Measurements from ENCODE around the gene DNAH14. TPM values are rescaled to one million over a fixed set of nuclear protein-coding genes. Genes with fewer than 3 reads are reported as not detected.

Gene DNAH14
- total and polyA plus RNA-seq, 2 experiments from 2014 or later = 55.3 to 80.2 TPM

- Mint-ChIP-seq H3K9me3 (peaks cover 13% of the 10 kb centered on the region; the same call in 2 of the 3 replicates), H3K4me1 (no peaks in the 10 kb centered on the region), H3K36me3 (ENCODE audit: low read depth) (no peaks in the 10 kb centered on the region), H3K27me3 (ENCODE audit: insufficient read depth, low read depth, poor library complexity) (no peaks in the 10 kb centered on the region), H3K27ac (no peak overlapping the region), H3K4me3 (no peak overlapping the region)
- H3K4me3 ChIP-seq = no peak overlapping the region
- H3K27ac ChIP-seq (ENCODE audit: low read depth) = no peak overlapping the region
- H3K4me2 ChIP-seq = no peak overlapping the region
- H3K36me3 ChIP-seq (ENCODE audit: insufficient read depth) = no peaks in the 10 kb centered on the region
- DNase-seq (ENCODE audit: low spot score) = no peak
- no peaks in the 10 kb centered on the region; the same call in 1 of the 2 replicates for H3K9me2 ChIP-seq (ENCODE audit: insufficient read depth)
- no peaks in the 10 kb centered on the region for H3K4me1 ChIP-seq (ENCODE audit: insufficient read depth)
- H3K27me3 ChIP-seq (ENCODE audit: insufficient read depth) = no peaks in the 10 kb centered on the region
- TF ChIP-seq POLR2AphosphoS5 (IDR thresholded peaks at IDR 0.05; ENCODE audit: low read depth) (no peak), NANOG (IDR thresholded peaks at IDR 0.05; ENCODE audit: borderline replicate concordance) (no peak), EZH2 (IDR thresholded peaks at IDR 0.05; ENCODE audit: low read depth, unreplicated experiment) (no peak), ETS1 (IDR thresholded peaks at IDR 0.05) (no peak), STAT1 (IDR thresholded peaks at IDR 0.05; ENCODE audit: unreplicated experiment) (no peak), EZH2phosphoT487 (IDR thresholded peaks at IDR 0.05; ENCODE audit: unreplicated experiment) (no peak), REST (IDR thresholded peaks at IDR 0.05; ENCODE audit: unreplicated experiment) (no peak), JUNB (IDR thresholded peaks at IDR 0.05; ENCODE audit: unreplicated experiment) (no peak), ZNF462 (CRISPR knock-in tag; IDR thresholded peaks at IDR 0.05) (no peak), ZNF331 (CRISPR knock-in tag; IDR thresholded peaks at IDR 0.05; ENCODE audit: low read depth) (no peak), ZNF114 (CRISPR knock-in tag; IDR thresholded peaks at IDR 0.05) (no peak), CTCF (conservative IDR thresholded peaks at IDR 0.05; ENCODE audit: low read depth in 2 of 2) (no peak), CREB1 (CRISPR knock-in tag; IDR thresholded peaks at IDR 0.05; ENCODE audit: low read depth) (no peak)
- no peak overlapping the region for H2AFZ ChIP-seq
- H3K79me2 ChIP-seq (replicated peaks; ENCODE audit: insufficient read depth) = no peaks in the 10 kb centered on the region
- no peak for ATAC-seq
- H4K20me1 ChIP-seq (replicated peaks; ENCODE audit: insufficient read depth) = no peaks in the 10 kb centered on the region
- H3F3A ChIP-seq (replicated peaks; ENCODE audit: low read depth) = no peaks in the 10 kb centered on the region
Measured at GRCh38 chr1:225290244-225290643, 360.8 kb downstream of the DNAH14 start.

Data from GM23338 (cell line).